Measurements from ENCODE around the gene CCDC9B.
A peak's percentile ranks its signal among the peaks of the same experiment; 100 is the strongest.

Gene CCDC9B

DNA sequence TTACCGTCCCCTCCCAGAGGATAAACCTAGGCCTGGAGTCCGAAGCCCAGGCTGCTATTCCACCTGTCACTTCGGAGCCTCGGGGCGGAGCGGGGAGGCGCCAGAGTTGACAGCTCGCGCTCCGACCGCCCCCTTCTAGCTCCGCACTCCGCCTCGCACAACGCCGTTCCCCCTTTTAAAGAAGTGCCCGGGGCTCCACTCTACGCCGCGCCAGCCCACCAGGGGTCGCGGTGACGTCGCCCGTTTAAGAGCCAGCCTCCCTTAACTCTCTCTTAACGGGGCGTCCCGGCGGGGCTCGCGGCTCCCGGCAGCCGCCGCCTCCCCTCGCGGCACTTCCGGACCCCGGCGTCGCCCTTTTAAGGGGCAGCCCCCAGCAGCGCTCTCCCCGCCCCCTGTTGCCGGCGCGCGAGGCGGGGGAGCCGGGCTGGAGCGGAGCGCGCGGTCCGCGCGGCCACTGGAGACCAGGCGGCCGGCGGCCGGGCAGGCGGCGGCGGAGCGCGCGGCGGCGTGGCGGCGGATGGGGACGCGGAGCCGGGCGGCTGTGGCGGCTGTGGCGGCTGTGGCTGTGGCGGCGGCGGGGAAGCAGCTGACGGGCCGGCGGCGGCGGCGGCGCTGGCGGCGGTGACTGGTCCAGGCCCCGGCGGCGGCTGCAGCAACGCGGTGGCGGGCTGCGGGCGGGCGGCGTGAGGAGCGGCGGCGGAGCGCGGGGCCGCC is 17.3 kb downstream of the CCDC9B start, which contains the start of gene INAFM2:
TSS of gene INAFM2 (plus strand) at position 454 of the 714 bp plus-strand sequence. CDS start 364 bp downstream, outside the sequence.
- TF ChIP-seq, protein P1, sequence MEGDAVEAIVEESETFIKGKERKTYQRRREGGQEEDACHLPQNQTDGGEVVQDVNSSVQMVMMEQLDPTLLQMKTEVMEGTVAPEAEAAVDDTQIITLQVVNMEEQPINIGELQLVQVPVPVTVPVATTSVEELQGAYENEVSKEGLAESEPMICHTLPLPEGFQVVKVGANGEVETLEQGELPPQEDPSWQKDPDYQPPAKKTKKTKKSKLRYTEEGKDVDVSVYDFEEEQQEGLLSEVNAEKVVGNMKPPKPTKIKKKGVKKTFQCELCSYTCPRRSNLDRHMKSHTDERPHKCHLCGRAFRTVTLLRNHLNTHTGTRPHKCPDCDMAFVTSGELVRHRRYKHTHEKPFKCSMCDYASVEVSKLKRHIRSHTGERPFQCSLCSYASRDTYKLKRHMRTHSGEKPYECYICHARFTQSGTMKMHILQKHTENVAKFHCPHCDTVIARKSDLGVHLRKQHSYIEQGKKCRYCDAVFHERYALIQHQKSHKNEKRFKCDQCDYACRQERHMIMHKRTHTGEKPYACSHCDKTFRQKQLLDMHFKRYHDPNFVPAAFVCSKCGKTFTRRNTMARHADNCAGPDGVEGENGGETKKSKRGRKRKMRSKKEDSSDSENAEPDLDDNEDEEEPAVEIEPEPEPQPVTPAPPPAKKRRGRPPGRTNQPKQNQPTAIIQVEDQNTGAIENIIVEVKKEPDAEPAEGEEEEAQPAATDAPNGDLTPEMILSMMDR (IDR thresholded peaks at IDR 0.05; ENCODE audit: control insufficient read depth, extremely low read depth, insufficient read depth) = no peak
- H3K4me3 ChIP-seq (ENCODE audit: low read depth, low read length) = peak within 1 kb of the TSS; percentile 57
- peak; percentile 74 for DNase-seq (ENCODE audit: low read depth)

DNA sequence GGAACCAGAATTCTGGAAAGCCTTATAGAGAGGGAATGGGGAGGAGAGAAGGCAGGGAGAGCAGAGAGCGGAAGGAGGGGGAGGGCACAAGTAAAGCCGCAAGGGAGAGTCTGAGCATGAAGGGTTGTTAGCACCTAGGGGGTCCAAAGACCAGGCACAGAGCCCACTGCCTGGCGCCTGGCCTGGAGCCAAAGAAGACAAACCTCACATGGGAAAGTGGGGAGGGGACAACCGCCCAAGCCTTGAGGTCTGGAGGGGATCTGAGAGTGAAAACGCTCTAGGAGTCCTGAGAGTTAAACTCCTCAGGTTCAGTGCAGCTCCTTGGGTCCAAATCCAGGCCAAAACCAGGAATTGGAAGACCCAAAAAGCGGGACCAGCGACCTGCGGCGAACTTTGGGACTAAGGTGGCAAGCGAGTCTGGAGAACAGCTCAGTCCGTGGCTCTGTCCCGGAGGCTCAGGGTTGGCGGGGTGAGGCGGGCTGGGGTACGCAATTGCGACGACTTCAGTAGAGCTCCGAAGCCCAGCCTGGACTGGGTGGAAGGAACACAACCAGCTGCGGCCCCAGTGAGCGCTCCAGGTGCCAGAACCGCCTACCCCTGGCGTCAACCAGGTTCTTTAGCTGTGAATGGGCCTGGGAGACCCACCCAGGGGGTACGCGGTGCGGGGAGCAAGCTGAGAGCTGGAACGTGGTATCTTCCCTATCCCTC is 18.1 kb downstream of the CCDC9B start:
- DNase-seq (ENCODE audit: low read depth) = no peak
- TF ChIP-seq, protein P1 (IDR thresholded peaks at IDR 0.05; ENCODE audit: control insufficient read depth, extremely low read depth, insufficient read depth) = no peak
- peak overlapping the region; percentile 46 for H3K4me3 ChIP-seq (ENCODE audit: low read depth, low read length)

DNA sequence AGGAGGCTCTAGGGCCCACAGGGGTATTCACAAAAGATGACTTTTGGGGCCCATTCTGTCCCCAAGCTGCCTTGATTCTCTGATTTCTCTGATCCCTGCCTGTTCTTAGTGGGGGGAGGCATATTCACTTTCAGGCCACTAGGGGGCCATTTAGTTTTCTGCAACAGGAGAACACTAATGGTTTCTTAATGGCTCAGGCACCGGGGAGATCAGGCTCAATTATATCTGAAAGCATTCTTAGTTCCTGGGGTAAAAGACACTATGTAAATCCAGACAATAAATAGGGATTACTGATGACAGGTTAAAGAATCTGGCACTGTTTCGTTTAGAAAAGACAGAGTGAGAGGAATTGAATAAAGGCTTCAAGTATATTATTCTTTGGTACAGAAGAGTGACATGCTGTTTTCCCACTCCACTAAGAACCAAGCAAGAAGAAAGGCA is 19.8 kb downstream of the CCDC9B start:
- DNase-seq (ENCODE audit: low read depth) = no peak
- TF ChIP-seq, protein P1 (IDR thresholded peaks at IDR 0.05; ENCODE audit: control insufficient read depth, extremely low read depth, insufficient read depth) = peak; percentile 81
- no peak overlapping the region for H3K4me3 ChIP-seq (ENCODE audit: low read depth, low read length)

DNA sequence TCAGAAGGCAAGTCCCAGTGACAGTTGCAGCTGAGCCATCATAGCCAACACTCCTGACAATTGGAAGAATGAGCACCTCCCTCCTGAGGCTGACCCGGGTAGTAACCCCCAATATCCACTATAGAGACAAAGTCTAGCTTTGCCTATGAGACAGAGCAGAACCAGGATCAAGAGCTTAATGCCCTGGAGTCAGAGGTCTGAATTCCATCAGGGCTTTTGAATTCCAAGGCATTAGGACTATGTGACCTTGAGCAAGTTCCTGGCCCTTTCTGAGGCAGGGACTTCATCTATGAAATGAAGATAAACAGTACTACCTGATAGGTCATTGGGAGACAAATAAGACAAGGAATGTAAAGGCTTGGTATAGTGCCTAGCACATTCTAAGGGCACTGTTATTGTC is 20.3 kb downstream of the CCDC9B start:
- H3K4me3 ChIP-seq (ENCODE audit: low read depth, low read length) = no peak overlapping the region
- TF ChIP-seq, protein P1 (IDR thresholded peaks at IDR 0.05; ENCODE audit: control insufficient read depth, extremely low read depth, insufficient read depth) = no peak
- DNase-seq (ENCODE audit: low read depth) = no peak

DNA sequence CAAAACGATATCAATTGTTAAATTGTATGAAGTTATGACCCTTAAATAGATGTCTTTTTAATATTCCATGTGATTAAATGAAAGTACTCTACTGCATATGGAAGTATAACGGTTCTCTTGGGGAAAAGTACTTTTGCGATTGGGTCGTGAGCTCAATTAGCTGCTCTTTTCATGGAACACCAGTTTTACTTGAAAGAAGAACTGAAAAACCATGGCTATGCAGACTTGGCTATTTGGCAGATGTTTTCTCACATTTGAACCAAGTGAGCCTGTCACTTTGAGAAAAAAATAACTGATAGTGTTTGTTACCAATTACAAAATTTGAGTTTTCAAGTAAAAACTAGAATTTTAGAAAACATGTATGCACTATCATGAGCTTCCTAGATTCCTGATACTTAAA is 23.2 kb downstream of the CCDC9B start:
- H3K4me3 ChIP-seq (ENCODE audit: low read depth, low read length) = no peak overlapping the region
- no peak for DNase-seq (ENCODE audit: low read depth)
- TF ChIP-seq, protein P1 (IDR thresholded peaks at IDR 0.05; ENCODE audit: control insufficient read depth, extremely low read depth, insufficient read depth) = no peak

DNA sequence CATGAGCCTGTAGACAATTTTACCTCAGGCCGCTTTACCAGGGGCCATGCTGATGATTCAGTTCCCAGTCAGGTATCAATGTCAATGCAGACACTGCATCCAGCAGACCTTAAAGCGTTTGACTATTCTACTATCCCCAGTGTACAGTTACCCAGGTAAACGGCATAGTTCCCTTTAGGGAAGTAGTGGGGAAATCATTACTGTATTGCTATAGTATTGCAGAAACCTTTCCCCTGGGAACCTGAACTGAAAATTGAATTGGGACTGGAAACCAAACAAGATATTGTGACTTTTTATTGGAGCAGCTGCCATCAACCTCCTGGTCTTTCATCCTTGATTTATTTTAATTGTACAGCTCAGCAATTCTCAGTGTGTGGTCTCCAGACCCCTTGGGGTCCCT is 23.8 kb downstream of the CCDC9B start:
- TF ChIP-seq, protein P1 (IDR thresholded peaks at IDR 0.05; ENCODE audit: control insufficient read depth, extremely low read depth, insufficient read depth) = no peak
- H3K4me3 ChIP-seq (ENCODE audit: low read depth, low read length) = no peak overlapping the region
- no peak for DNase-seq (ENCODE audit: low read depth)
